Prostate gland (tissue), 2 donors: ENCODE results near the gene CLBA1. TPM values are rescaled to one million over a fixed set of nuclear protein-coding genes. Genes with fewer than 3 reads are reported as not detected.

Source experiments
- DNase-seq: peaks from one replicate; pipeline ENCODE4 v3.0.0-alpha.2; 2019; ENCODE audit warnings: low spot score
- H3K27ac ChIP-seq, 2 donors: fragments of 200-600 bp; sonication (generic); 2 replicates each; pipeline ENCODE4 v1.5.1; 2017 to 2019
- H3K27me3 ChIP-seq: fragments of 200-600 bp; sonication (generic); replicated peaks from 2 replicates; pipeline ENCODE4 v1.5.1; 2019; ENCODE audit not compliant: insufficient read depth
- H3K36me3 ChIP-seq, 2 donors: fragments of 200-600 bp; sonication (generic); 1 replicate in 1 of 2; 2 replicates in 1 of 2; pipeline versions ENCODE4 v1.5.1 to v1.8.1; 2017 to 2019
- H3K4me1 ChIP-seq: fragments of 200-600 bp; sonication (generic); replicated peaks from 2 replicates; pipeline ENCODE4 v1.5.1; 2019
- H3K4me3 ChIP-seq, 2 donors: fragments of 200-600 bp; sonication (generic); 2 replicates each; pipeline ENCODE4 v1.5.1; 2017 to 2019
- H3K9me3 ChIP-seq: fragments of 200-600 bp; sonication (generic); 2 replicates; pipeline ENCODE4 v1.5.1; 2017
- POLR2A ChIP-seq: fragments of 450-650 bp; IDR thresholded peaks from one replicate; pipeline ENCODE4 v1.6.1; 2016; ENCODE audit warnings: antibody characterized with exemption, mild to moderate bottlenecking
- POLR2AphosphoS5 ChIP-seq: sonication (generic); formaldehyde crosslinking; IDR thresholded peaks from one replicate; pipeline ENCODE4 v1.6.1; 2017; ENCODE audit warnings: antibody characterized with exemption
- WGBS: methylation state at CpG from one replicate; pipeline ENCODE4 v1.1.5; 2018; 5-methylcytosine and 5-hydroxymethylcytosine counted together
- intact Hi-C: fragments of 100-400 bp; cut with DNase I; formaldehyde crosslinking; loops from one replicate; pipeline ENCODE4 v1.14.2; 2022
- total RNA-seq, 2 donors: library from RNA; depleted of rRNA; stranded (reverse); fragments of >200 nt; gene quantifications; one replicate each; pipeline ENCODE4 v1.1.0, GENCODE V29; 2016
- TF ChIP-seq, protein P1 (sequence below), 4 experiments: fragments of 200-600 bp in 2 of 4; fragments of 450-650 bp in 2 of 4; sonication (generic) in 2 of 4; IDR thresholded peaks; 1 replicate in 3 of 4; 2 replicates in 1 of 4; pipeline ENCODE4 v1.5.1; 2016 to 2019; ENCODE audit warnings: antibody characterized with exemption in 4 of 4, mild to moderate bottlenecking in 2 of 4, moderate library complexity in 2 of 4

Gene CLBA1
- total RNA-seq, 2 donors from 2014 or later: 15.2 to 19.3 TPM

- Histone ChIP-seq H3K9me3 (no peaks in the 10 kb centered on the region), H3K4me3 (no peak overlapping the region), H3K27ac (no peak overlapping the region), H3K4me1 (no peaks in the 10 kb centered on the region), H3K27me3 (no peaks in the 10 kb centered on the region), H3K36me3 (no peaks in the 10 kb centered on the region)
- WGBS: 82% methylated on average over 28 of the region's 28 CpGs
- intact Hi-C loops: no loop called here
- TF ChIP-seq, protein P1, sequence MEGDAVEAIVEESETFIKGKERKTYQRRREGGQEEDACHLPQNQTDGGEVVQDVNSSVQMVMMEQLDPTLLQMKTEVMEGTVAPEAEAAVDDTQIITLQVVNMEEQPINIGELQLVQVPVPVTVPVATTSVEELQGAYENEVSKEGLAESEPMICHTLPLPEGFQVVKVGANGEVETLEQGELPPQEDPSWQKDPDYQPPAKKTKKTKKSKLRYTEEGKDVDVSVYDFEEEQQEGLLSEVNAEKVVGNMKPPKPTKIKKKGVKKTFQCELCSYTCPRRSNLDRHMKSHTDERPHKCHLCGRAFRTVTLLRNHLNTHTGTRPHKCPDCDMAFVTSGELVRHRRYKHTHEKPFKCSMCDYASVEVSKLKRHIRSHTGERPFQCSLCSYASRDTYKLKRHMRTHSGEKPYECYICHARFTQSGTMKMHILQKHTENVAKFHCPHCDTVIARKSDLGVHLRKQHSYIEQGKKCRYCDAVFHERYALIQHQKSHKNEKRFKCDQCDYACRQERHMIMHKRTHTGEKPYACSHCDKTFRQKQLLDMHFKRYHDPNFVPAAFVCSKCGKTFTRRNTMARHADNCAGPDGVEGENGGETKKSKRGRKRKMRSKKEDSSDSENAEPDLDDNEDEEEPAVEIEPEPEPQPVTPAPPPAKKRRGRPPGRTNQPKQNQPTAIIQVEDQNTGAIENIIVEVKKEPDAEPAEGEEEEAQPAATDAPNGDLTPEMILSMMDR (IDR thresholded peaks at IDR 0.05): no peak
- TF ChIP-seq POLR2A (no peak), POLR2AphosphoS5 (no peak)
- DNase-seq: no peak
Measured at GRCh38 chr14:105041841-105042765, 56.5 kb downstream of the CLBA1 start.

DNA sequence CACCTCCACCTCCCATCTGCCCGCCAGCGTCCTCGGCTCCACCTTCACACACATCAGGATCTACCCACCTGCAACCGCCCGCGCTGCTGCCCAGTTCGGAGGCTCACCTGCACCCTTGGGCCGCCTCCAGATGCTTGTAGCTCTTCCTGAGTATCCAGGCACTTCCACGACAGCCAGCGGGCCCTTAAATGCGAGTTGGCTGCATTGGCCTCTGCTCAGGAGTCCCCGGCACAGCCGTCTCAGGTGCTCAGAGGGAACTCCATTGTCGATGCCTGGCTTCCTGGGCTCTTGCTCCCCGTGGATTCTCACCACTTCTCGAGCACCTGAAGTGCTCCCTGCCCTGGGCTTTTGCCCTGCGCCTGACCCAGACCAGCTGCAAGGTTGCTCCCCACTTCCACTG lies 57.2 kb downstream of the CLBA1 start:
- H3K36me3 ChIP-seq: no peaks in the 10 kb centered on the region
- no peaks in the 10 kb centered on the region for H3K9me3 ChIP-seq
- no peak overlapping the region for H3K4me3 ChIP-seq
- no peak for DNase-seq
- TF ChIP-seq, protein P1 (IDR thresholded peaks at IDR 0.05): no peak
- TF ChIP-seq POLR2A (no peak), POLR2AphosphoS5 (no peak)
- no peak overlapping the region for H3K27ac ChIP-seq
- 85% methylated on average over 17 of the region's 17 CpGs for WGBS
- H3K27me3 ChIP-seq: no peaks in the 10 kb centered on the region
- no peaks in the 10 kb centered on the region for H3K4me1 ChIP-seq
- intact Hi-C loops: no loop called here

GRCh38 chr14:105043641-105044040 lies 58.1 kb downstream of the CLBA1 start:
- TF ChIP-seq, protein P1 (IDR thresholded peaks at IDR 0.05): no peak
- Histone ChIP-seq H3K4me1 (no peaks in the 10 kb centered on the region), H3K27ac (no peak overlapping the region), H3K36me3 (no peaks in the 10 kb centered on the region), H3K4me3 (no peak overlapping the region), H3K27me3 (no peaks in the 10 kb centered on the region), H3K9me3 (no peaks in the 10 kb centered on the region)
- no peak for DNase-seq
- 46% methylated on average over 7 of the region's 7 CpGs for WGBS
- intact Hi-C loops: no loop called here

Other genes starting within 250 kb of the CLBA1 start
- 100 to 1,000 TPM; 249 to 514 TPM for gene SIVA1, start 232.6 kb upstream of the CLBA1 start, total RNA-seq
- gene AKT1, start 190.0 kb upstream of the CLBA1 start, total RNA-seq: 100 to 1,000 TPM; 154 to 200 TPM
- 10 to 100 TPM; 28.4 to 40.9 TPM for gene ZBTB42, start 184.7 kb upstream of the CLBA1 start, total RNA-seq
- gene CEP170B, start 120.5 kb upstream of the CLBA1 start, total RNA-seq: 10 to 100 TPM; 29.1 to 81.2 TPM
- 1 to 10 TPM; 1.2 to 5.4 TPM for gene PLD4, start 60.9 kb upstream of the CLBA1 start, total RNA-seq
- 10 to 100 TPM; 18.3 to 27.2 TPM for gene AHNAK2, start 7.4 kb upstream of the CLBA1 start, total RNA-seq
- gene CDCA4, start 35.3 kb downstream of the CLBA1 start, total RNA-seq: 10 to 100 TPM; 12.3 to 17.6 TPM
- gene GPR132, start 79.6 kb downstream of the CLBA1 start, total RNA-seq: 1 to 10 TPM in 1 of 2 donors, under 1 TPM in 1; 0.68 to 1.4 TPM
- 10 to 100 TPM; 26.8 to 30.5 TPM for gene JAG2, start 183.0 kb downstream of the CLBA1 start, total RNA-seq
- 10 to 100 TPM; 32.9 to 36.5 TPM for gene NUDT14, start 195.5 kb downstream of the CLBA1 start, total RNA-seq